ENCODE data around the gene WNT16. TPM values are rescaled to one million over a fixed set of nuclear protein-coding genes. Genes with fewer than 3 reads are reported as not detected.
"Not testable (repeated sequence)": the region's sequence is repeated elsewhere in the genome, so short reads cannot be mapped to it uniquely, and the experiment has no call there.

Gene WNT16
- total and polyA plus RNA-seq, 2 experiments from 2014 or later = 0.58 to 2.8 TPM

DNA sequence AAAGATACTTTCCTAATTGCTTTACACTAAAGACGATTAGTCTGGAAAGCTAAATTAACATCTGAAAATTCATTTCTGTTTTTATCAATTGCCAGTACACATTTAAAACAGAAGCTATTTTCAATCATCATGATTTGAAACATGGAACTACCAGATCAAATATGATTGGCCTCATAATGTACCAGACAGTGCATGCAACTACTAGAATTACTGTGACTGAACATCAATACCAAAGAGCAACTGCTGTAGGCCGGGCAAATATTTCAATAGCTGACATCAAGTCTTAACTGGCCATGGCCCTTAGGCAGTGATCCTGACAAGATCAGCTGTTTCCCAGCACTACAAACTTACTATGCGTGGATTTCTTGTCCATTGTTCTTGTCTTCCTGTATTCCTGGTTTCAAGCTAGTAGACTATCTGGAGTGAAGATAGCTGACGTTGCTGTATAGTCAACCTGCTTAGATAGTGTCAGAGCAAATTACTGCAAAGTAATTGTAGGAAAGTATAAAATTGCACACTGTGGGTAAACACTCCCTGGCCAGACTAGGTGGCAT lies 21.7 kb upstream of the WNT16 start:
- no peaks in the 10 kb centered on the region for H3K9me2 ChIP-seq (replicated peaks; ENCODE audit: insufficient read depth)
- no peaks in the 10 kb centered on the region for H3K36me3 ChIP-seq (replicated peaks; ENCODE audit: insufficient read depth, low read depth)
- H3K27ac ChIP-seq = no peak overlapping the region
- no peaks in the 10 kb centered on the region for H3K27me3 ChIP-seq
- WGBS (ENCODE audit: low lambda C conversion rate, missing lambda C conversion rate) = 75% methylated on average over 4 of the region's 4 CpGs
- H3K79me2 ChIP-seq = no peaks in the 10 kb centered on the region
- H4K20me1 ChIP-seq (ENCODE audit: insufficient read depth, poor library complexity, severe bottlenecking) = no peaks in the 10 kb centered on the region
- no peak overlapping the region for H3K4me3 ChIP-seq
- no peak for DNase-seq (ENCODE audit: low spot score)
- H3K4me2 ChIP-seq = no peak overlapping the region
- no peak overlapping the region for H2AFZ ChIP-seq
- peaks cover 9% of the 10 kb centered on the region for H3K4me1 ChIP-seq (ENCODE audit: insufficient read depth)
- H3K9me3 ChIP-seq (ENCODE audit: low read depth) = no peaks in the 10 kb centered on the region
- no peak for TF ChIP-seq EZH2phosphoT487 (IDR thresholded peaks at IDR 0.05; ENCODE audit: low read depth, severe bottlenecking, unreplicated experiment)
- no peak for TF ChIP-seq EZH2 (IDR thresholded peaks at IDR 0.05; ENCODE audit: borderline replicate concordance)
- TF ChIP-seq, protein P1, sequence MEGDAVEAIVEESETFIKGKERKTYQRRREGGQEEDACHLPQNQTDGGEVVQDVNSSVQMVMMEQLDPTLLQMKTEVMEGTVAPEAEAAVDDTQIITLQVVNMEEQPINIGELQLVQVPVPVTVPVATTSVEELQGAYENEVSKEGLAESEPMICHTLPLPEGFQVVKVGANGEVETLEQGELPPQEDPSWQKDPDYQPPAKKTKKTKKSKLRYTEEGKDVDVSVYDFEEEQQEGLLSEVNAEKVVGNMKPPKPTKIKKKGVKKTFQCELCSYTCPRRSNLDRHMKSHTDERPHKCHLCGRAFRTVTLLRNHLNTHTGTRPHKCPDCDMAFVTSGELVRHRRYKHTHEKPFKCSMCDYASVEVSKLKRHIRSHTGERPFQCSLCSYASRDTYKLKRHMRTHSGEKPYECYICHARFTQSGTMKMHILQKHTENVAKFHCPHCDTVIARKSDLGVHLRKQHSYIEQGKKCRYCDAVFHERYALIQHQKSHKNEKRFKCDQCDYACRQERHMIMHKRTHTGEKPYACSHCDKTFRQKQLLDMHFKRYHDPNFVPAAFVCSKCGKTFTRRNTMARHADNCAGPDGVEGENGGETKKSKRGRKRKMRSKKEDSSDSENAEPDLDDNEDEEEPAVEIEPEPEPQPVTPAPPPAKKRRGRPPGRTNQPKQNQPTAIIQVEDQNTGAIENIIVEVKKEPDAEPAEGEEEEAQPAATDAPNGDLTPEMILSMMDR (IDR thresholded peaks at IDR 0.05; ENCODE audit: poor library complexity) = no peak

DNA sequence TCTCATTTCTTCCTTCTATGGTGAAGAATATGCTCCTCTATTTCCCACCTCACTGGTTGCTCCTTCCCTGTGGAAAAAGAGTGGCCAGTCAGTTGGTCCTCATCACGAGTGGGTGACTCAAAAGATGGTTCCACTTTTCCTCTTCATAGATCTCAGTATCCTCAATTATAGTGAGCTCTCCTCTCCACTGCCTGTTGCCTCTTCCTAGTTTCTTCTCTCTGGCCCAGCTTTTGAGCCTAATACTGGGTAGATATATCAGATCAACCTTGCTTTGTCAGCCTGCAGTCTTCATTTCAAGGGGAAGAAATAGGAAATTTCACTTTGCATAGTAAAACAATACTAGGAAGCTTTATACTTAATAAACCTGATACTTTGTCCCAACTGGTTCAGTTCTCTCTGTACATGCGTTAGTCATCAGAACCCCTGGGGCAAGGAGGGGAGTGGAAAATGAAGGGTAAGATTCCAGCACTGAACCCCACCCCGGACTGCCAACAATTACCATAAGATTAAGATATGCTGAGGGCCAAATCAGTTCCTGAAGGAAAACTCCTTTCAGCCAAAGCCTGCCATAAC lies 15.5 kb upstream of the WNT16 start:
- Histone ChIP-seq H3K4me1 (ENCODE audit: insufficient read depth) (peaks cover 7% of the 10 kb centered on the region), H3K36me3 (replicated peaks; ENCODE audit: insufficient read depth, low read depth) (no peaks in the 10 kb centered on the region), H3K27me3 (no peaks in the 10 kb centered on the region), H3K9me3 (ENCODE audit: low read depth) (no peaks in the 10 kb centered on the region), H4K20me1 (ENCODE audit: insufficient read depth, poor library complexity, severe bottlenecking) (no peaks in the 10 kb centered on the region), H3K9me2 (replicated peaks; ENCODE audit: insufficient read depth) (no peaks in the 10 kb centered on the region), H3K4me3 (no peak overlapping the region), H3K27ac (peak overlapping the region; percentile 45), H2AFZ (no peak overlapping the region), H3K4me2 (peak overlapping the region; percentile 61), H3K79me2 (no peaks in the 10 kb centered on the region)
- WGBS (ENCODE audit: low lambda C conversion rate, missing lambda C conversion rate) = 50% methylated on average over 3 of the region's 3 CpGs
- DNase-seq (ENCODE audit: low spot score) = peak; percentile 30
- TF ChIP-seq EZH2phosphoT487 (IDR thresholded peaks at IDR 0.05; ENCODE audit: low read depth, severe bottlenecking, unreplicated experiment) (no peak), EZH2 (IDR thresholded peaks at IDR 0.05; ENCODE audit: borderline replicate concordance) (no peak)

DNA sequence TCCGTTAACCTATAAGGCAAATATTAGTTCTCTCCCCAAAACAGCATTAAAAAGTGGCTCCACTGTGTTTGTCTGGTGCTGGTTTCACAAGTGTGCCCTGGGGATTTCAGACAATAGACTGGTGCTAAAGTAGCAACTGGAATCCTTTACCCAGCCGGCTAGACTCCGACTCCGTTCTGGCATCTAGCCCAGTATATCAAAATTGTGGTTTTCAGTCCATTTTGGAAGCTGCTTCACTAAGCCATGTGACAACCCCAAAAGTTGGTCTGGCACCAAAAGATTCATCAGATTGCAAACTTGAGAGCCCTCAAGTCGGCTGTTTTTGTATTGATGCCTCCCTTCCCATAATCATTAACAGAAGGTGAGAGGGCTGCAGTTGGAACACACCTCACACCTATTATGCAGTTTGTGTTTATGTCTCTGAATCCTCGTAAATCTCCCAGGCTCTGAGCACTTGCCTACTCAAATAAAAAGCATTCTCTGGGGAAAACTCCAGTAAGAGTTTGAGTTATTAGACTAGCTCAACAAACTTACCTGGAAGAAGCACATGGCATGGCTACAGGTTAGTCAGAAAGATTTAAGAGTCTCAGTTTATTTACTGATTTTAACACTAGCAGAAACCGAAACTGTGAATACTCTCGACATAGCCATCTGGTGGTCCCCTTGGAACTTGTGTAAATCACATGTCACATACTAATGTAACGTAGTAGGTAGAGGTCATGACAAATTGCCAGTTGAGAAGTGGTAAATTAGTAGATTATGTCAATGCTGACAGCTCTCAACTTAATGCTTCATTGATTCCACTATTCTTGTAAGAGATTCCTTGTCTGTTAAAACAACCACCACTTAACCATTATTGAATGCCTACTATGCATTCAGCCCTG lies 14.8 kb upstream of the WNT16 start:
- TF ChIP-seq EZH2phosphoT487 (IDR thresholded peaks at IDR 0.05; ENCODE audit: low read depth, severe bottlenecking, unreplicated experiment) (no peak), EZH2 (IDR thresholded peaks at IDR 0.05; ENCODE audit: borderline replicate concordance) (no peak)
- TF ChIP-seq, protein P1 (IDR thresholded peaks at IDR 0.05; ENCODE audit: poor library complexity) = no peak
- no peaks in the 10 kb centered on the region for H4K20me1 ChIP-seq (ENCODE audit: insufficient read depth, poor library complexity, severe bottlenecking)
- no peak overlapping the region for H2AFZ ChIP-seq
- H3K4me1 ChIP-seq (ENCODE audit: insufficient read depth) = peaks cover 7% of the 10 kb centered on the region
- H3K27me3 ChIP-seq = no peaks in the 10 kb centered on the region
- H3K4me2 ChIP-seq = peak overlapping the region; percentile 61
- no peaks in the 10 kb centered on the region for H3K9me2 ChIP-seq (replicated peaks; ENCODE audit: insufficient read depth)
- H3K27ac ChIP-seq = peak overlapping the region; percentile 45
- H3K4me3 ChIP-seq = no peak overlapping the region
- DNase-seq (ENCODE audit: low spot score) = peak; percentile 48
- no peaks in the 10 kb centered on the region for H3K36me3 ChIP-seq (replicated peaks; ENCODE audit: insufficient read depth, low read depth)
- no peaks in the 10 kb centered on the region for H3K79me2 ChIP-seq
- 36% methylated on average over 9 of the region's 9 CpGs for WGBS (ENCODE audit: low lambda C conversion rate, missing lambda C conversion rate)
- H3K9me3 ChIP-seq (ENCODE audit: low read depth) = no peaks in the 10 kb centered on the region

DNA sequence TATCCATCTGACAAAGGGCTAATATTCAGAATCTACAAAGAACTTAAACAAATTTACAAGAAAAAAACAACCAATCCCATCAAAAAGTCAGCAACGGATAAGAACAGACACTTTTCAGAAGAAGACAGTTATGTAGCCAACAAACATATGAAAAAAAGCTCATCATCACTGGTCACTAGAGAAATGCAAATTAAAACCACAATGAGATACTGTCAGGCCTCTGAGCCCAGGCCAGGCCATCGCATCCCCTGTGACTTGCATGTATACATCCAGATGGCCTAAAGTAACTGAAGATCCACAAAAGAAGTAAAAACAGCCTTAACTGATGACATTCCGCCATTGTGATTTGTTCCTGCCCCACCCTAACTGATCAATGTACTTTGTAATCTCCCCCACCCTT lies 13.6 kb upstream of the WNT16 start:
- 94% methylated on average over 3 of the region's 3 CpGs for WGBS (ENCODE audit: low lambda C conversion rate, missing lambda C conversion rate)
- H3K4me3 ChIP-seq; H4K20me1 ChIP-seq (ENCODE audit: insufficient read depth, poor library complexity, severe bottlenecking); H3K79me2 ChIP-seq; DNase-seq (ENCODE audit: low spot score); H3K9me3 ChIP-seq (ENCODE audit: low read depth); H2AFZ ChIP-seq; H3K4me2 ChIP-seq; H3K4me1 ChIP-seq (ENCODE audit: insufficient read depth); H3K9me2 ChIP-seq (replicated peaks; ENCODE audit: insufficient read depth); H3K27ac ChIP-seq; H3K27me3 ChIP-seq; H3K36me3 ChIP-seq (replicated peaks; ENCODE audit: insufficient read depth, low read depth): not testable (repeated sequence)
